Activated CD4-positive, alpha-beta T cell treated with anti-CD3 and anti-CD28 coated beads, Interleukin-2, amount 10 ng/mL, durations not matched to agents 24 days and 14 days (primary cell): ENCODE measurements around the gene PRRT1B. TPM values are rescaled to one million over a fixed set of nuclear protein-coding genes. Genes with fewer than 3 reads are reported as not detected.
A peak's percentile ranks its signal among the peaks of the same experiment; 100 is the strongest.

Experiments
- DNase-seq: peaks from one replicate; pipeline ENCODE4 v3.0.0; 2022
- H3K27ac Mint-ChIP-seq: one replicate; pipeline ENCODE4 v1.8.0; 2022; ENCODE audit warnings: mild to moderate bottlenecking, mixed read lengths
- H3K27me3 Mint-ChIP-seq: one replicate; pipeline ENCODE4 v1.8.0; 2022; ENCODE audit warnings: mixed read lengths
- H3K36me3 Mint-ChIP-seq: one replicate; pipeline ENCODE4 v1.8.0; 2022; ENCODE audit warnings: low read depth, mild to moderate bottlenecking, mixed read lengths
- H3K4me1 Mint-ChIP-seq: one replicate; pipeline ENCODE4 v1.8.0; 2021; ENCODE audit warnings: mixed read lengths
- H3K4me3 Mint-ChIP-seq: one replicate; pipeline ENCODE4 v1.8.0; 2022; ENCODE audit warnings: mild to moderate bottlenecking, moderate library complexity, mixed read lengths
- H3K9me3 Mint-ChIP-seq: one replicate; pipeline ENCODE4 v1.8.0; 2021; ENCODE audit warnings: mixed read lengths
- intact Hi-C: fragments of 100-400 bp; cut with micrococcal nuclease; formaldehyde crosslinking; loops from one replicate; pipeline ENCODE4 v1.15.1; 2023
- total RNA-seq: library from RNA; stranded (reverse); gene quantifications from 2 replicates; pipeline ENCODE4 v1.2.3, GENCODE V29; 2022

PRRT1B gene
- total RNA-seq, 1 donor from 2014 or later: not detected

GRCh38 chr9:131596430-131596743, 51.1 kb downstream of the PRRT1B start:
- Mint-ChIP-seq H3K36me3 (peaks cover 52% of the 10 kb centered on the region), H3K27ac (no peak overlapping the region), H3K4me3 (no peak overlapping the region), H3K27me3 (no peaks in the 10 kb centered on the region), H3K4me1 (peaks cover 7% of the 10 kb centered on the region), H3K9me3 (no peaks in the 10 kb centered on the region)
- DNase-seq: no peak
- intact Hi-C loops: no loop called here

GRCh38 chr9:131597246-131597645, 51.9 kb downstream of the PRRT1B start:
- no peak overlapping the region for H3K4me3 Mint-ChIP-seq
- H3K27me3 Mint-ChIP-seq: no peaks in the 10 kb centered on the region
- intact Hi-C loops: no loop called here
- H3K9me3 Mint-ChIP-seq: no peaks in the 10 kb centered on the region
- H3K36me3 Mint-ChIP-seq: peaks cover 51% of the 10 kb centered on the region
- H3K4me1 Mint-ChIP-seq: peaks cover 2% of the 10 kb centered on the region
- no peak for DNase-seq
- no peak overlapping the region for H3K27ac Mint-ChIP-seq

GRCh38 chr9:131598121-131598520, 52.8 kb downstream of the PRRT1B start:
- Mint-ChIP-seq H3K36me3 (peaks cover 56% of the 10 kb centered on the region), H3K27ac (no peak overlapping the region), H3K9me3 (no peaks in the 10 kb centered on the region), H3K27me3 (no peaks in the 10 kb centered on the region), H3K4me3 (no peak overlapping the region), H3K4me1 (no peaks in the 10 kb centered on the region)
- no peak for DNase-seq
- intact Hi-C loops: no loop called here

GRCh38 chr9:131601683-131602181, 56.4 kb downstream of the PRRT1B start:
- no peak for DNase-seq
- H3K4me1 Mint-ChIP-seq: peaks cover 4% of the 10 kb centered on the region
- intact Hi-C loops: no loop called here
- H3K4me3 Mint-ChIP-seq: no peak overlapping the region
- no peaks in the 10 kb centered on the region for H3K27me3 Mint-ChIP-seq
- H3K27ac Mint-ChIP-seq: no peak overlapping the region
- no peaks in the 10 kb centered on the region for H3K9me3 Mint-ChIP-seq
- peaks cover 62% of the 10 kb centered on the region for H3K36me3 Mint-ChIP-seq

- Mint-ChIP-seq H3K27me3 (no peaks in the 10 kb centered on the region), H3K36me3 (peaks cover 67% of the 10 kb centered on the region), H3K27ac (peak overlapping the region; percentile 52), H3K4me3 (no peak overlapping the region), H3K9me3 (no peaks in the 10 kb centered on the region), H3K4me1 (peaks cover 8% of the 10 kb centered on the region)
- DNase-seq: no peak
- intact Hi-C loops: no loop called here
Measured at GRCh38 chr9:131603199-131603598, 57.9 kb downstream of the PRRT1B start.

GRCh38 chr9:131603711-131604439, 58.6 kb downstream of the PRRT1B start:
- Mint-ChIP-seq H3K4me3 (no peak overlapping the region), H3K27ac (no peak overlapping the region), H3K27me3 (no peaks in the 10 kb centered on the region), H3K36me3 (peaks cover 64% of the 10 kb centered on the region), H3K9me3 (no peaks in the 10 kb centered on the region), H3K4me1 (peaks cover 8% of the 10 kb centered on the region)
- DNase-seq: no peak
- intact Hi-C loops: no loop called here

- Mint-ChIP-seq H3K27ac (peak overlapping the region; percentile 52), H3K4me3 (no peak overlapping the region), H3K27me3 (no peaks in the 10 kb centered on the region), H3K9me3 (no peaks in the 10 kb centered on the region), H3K36me3 (peaks cover 63% of the 10 kb centered on the region), H3K4me1 (peaks cover 8% of the 10 kb centered on the region)
- intact Hi-C loops: no loop called here
- DNase-seq: no peak
Measured at GRCh38 chr9:131605770-131606590, 60.7 kb downstream of the PRRT1B start.

GRCh38 chr9:131606896-131607567, 61.7 kb downstream of the PRRT1B start:
- DNase-seq: no peak
- no peak overlapping the region for H3K4me3 Mint-ChIP-seq
- no peaks in the 10 kb centered on the region for H3K27me3 Mint-ChIP-seq
- no peaks in the 10 kb centered on the region for H3K9me3 Mint-ChIP-seq
- H3K36me3 Mint-ChIP-seq: peaks cover 61% of the 10 kb centered on the region
- H3K27ac Mint-ChIP-seq: peak overlapping the region; percentile 74
- H3K4me1 Mint-ChIP-seq: peaks cover 8% of the 10 kb centered on the region
- intact Hi-C loops: no loop called here

- no peaks in the 10 kb centered on the region for H3K9me3 Mint-ChIP-seq
- peaks cover 56% of the 10 kb centered on the region for H3K36me3 Mint-ChIP-seq
- H3K4me1 Mint-ChIP-seq: peaks cover 8% of the 10 kb centered on the region
- intact Hi-C loops: no loop called here
- H3K27ac Mint-ChIP-seq: no peak overlapping the region
- no peak overlapping the region for H3K4me3 Mint-ChIP-seq
- no peaks in the 10 kb centered on the region for H3K27me3 Mint-ChIP-seq
- no peak for DNase-seq
Measured at GRCh38 chr9:131607591-131607990, 62.3 kb downstream of the PRRT1B start.

GRCh38 chr9:131608493-131609037, 63.2 kb downstream of the PRRT1B start:
- H3K4me1 Mint-ChIP-seq: peaks cover 9% of the 10 kb centered on the region
- peaks cover 56% of the 10 kb centered on the region for H3K36me3 Mint-ChIP-seq
- H3K9me3 Mint-ChIP-seq: no peaks in the 10 kb centered on the region
- intact Hi-C loops: no loop called here
- DNase-seq: no peak
- H3K4me3 Mint-ChIP-seq: no peak overlapping the region
- H3K27ac Mint-ChIP-seq: peak overlapping the region; percentile 39
- no peaks in the 10 kb centered on the region for H3K27me3 Mint-ChIP-seq

Other genes starting within 250 kb of the PRRT1B start
- 114 and 128 TPM in 2 replicates for gene PRRC2B, start 151.4 kb upstream of the PRRT1B start, total RNA-seq
- gene POMT1, start 42.6 kb upstream of the PRRT1B start, total RNA-seq: 32.8 and 34.6 TPM in 2 replicates
- gene UCK1, start 14.3 kb upstream of the PRRT1B start, total RNA-seq: 25.2 and 27.9 TPM in 2 replicates
- gene RAPGEF1, start 194.6 kb downstream of the PRRT1B start, total RNA-seq: 150 and 153 TPM in 2 replicates